NCI-H1105 treated with DMSO at 0.1 percent for 48 hours (cell line): ENCODE results near the gene THTPA.

ENCODE experiments used
- DNase-seq: peaks from one replicate; lab custom pipeline; 2025; lab: John Stamatoyannopoulos, UW

Gene THTPA

DNA sequence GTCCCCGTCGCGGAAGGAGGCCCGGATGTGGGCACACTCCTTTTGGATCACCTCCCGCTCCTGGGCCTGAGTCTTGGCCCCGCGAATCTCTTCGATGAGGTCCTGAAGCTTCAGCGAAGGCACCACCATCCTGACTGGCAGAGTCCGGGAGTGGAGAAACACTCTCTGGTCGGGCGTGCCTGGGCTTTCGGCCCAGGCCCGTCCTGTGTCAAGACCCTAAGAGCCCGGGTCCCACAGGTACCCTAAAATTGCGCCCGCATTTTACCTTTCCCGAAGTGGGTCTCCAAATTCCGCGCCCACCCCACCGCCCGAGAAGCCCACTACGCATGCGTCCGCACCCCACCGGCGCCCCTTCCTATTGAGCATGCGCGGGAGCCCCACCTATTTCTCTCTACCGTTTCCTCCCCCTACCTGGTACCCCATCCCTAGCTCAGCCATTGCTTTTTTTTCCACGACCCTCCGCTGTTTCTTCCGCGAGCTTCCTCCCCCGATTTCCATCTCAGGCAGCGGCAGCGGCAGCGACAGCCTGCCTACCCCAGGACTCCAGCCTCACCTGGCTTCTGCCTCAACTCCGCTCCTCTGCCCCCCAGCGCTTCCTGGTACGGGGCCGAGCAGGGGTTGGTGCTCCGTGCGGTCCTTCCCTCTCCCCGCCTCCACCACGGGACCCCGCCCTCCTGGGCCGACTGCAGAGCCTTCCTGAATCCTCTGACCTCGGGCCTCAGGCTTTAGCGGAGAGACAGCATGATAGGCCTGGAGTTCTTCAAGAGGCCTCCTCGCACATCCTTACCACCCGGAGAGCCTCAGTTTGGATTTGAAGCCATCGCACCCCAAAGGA lies 11.3 kb downstream of the THTPA start, which contains the start of gene AP1G2:
TSS of gene AP1G2 (minus strand) at position 606 of the 835 bp plus-strand sequence. CDS start at position 129, 477 bp downstream.
- DNase-seq: peak; percentile 90

DNA sequence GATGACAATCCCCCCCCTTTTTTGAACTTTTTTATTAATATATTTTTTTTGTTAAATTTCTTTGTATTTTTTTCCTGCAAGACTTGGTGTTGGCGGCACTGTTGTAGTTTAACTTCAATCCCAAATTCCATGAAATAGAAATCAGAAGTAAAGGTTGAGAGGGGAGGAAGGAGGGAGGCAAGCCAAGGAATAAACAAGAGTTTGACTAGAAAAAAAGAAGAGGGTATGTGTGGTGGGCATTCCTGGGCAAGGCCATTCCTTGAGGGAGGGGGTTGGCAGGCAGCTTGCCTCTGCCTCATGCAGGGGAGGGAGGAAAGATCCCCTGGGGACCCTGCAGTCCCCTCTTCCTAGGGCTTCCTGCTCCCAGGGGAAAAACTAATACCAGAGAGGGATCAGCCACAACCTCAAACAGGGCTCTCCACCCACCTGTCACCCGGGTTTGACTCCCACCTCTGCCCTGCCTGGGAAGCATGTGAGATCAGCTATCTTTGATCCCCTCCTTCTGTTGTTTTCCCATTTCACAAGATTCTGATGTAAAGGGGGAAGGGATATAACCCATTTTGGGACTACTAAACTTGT lies 12.0 kb downstream of the THTPA start:
- DNase-seq: no peak

DNA sequence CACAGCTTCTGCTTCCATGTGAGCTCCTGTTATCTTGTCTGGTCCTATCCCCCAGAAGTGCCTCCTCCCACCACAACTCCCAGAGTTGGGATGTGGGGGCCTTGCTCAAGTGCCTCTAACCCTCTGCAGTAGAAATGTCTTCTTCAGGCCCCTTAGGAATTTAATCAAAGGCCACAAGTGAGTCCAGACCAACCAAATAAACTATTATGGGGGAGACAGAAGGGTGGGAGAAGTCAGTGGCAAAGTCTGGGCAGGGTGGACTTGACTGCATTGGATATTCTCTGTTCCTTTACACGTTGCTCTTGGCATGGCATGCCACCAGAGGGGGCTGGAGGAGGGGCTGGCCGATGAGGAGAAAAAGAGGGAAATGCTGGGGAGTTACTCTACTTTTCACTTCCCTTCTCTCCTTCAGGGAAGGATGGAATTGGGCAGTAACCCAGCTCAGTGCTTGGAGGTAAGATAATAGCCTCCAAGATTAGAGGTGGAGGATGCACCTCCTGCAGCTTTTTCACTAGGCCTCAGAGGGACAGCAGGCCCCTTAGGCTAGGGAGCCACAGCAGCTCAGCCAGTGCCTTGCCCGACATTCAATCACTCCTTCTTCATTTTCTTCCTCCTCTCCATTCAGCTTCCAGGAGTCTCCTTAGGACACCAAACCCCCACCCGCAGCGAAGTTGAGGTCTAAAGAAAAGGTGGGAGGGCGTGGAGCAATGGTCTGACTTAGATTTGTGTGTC lies 12.7 kb downstream of the THTPA start:
- no peak for DNase-seq

GRCh38 chr14:23569443-23570151 lies 13.5 kb downstream of the THTPA start:
- DNase-seq: no peak

DNA sequence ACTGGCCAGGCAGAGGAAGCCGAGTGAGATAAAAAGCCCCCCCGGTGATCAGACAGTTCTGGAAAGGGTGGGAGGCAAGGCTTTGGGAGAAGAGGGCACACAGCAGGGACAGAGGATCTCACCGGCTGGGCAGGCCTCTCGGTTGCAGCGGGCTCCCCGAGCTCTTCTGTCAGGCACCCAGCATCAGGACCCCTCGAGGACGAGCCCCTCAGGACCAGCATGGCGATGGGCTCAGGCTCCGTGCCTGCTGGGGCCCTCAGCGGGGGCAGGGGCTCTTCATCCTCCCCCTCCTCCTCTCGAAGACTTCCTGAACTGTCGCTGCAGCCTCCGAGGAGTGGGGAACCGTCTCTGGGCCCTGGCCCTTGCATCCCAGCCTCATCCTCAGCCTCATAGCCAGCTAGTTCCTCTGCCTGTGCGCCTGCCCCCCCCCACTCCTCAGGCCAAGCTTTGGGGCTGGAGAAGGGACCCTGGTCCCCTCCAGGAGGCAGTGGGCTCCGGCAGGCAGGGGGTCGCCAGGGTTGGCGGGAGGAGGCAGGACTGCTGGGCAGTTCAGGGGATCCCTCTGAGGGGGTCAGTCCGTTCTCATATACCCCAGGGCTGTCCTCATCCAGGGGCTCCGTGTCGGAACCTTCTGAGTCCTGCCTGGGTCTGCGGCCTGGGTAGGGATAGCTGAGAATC lies 14.9 kb downstream of the THTPA start:
- DNase-seq: no peak

- DNase-seq: no peak
These were observed 15.8 kb downstream of the THTPA start for GRCh38 chr14:23571701-23572523.

- no peak for DNase-seq
These were observed 16.4 kb downstream of the THTPA start for GRCh38 chr14:23572524-23572828.

- no peak for DNase-seq
These were observed 16.8 kb downstream of the THTPA start for GRCh38 chr14:23572836-23573235.

- peak; percentile 83 for DNase-seq
These were observed 17.4 kb downstream of the THTPA start for GRCh38 chr14:23573384-23574015.

DNA sequence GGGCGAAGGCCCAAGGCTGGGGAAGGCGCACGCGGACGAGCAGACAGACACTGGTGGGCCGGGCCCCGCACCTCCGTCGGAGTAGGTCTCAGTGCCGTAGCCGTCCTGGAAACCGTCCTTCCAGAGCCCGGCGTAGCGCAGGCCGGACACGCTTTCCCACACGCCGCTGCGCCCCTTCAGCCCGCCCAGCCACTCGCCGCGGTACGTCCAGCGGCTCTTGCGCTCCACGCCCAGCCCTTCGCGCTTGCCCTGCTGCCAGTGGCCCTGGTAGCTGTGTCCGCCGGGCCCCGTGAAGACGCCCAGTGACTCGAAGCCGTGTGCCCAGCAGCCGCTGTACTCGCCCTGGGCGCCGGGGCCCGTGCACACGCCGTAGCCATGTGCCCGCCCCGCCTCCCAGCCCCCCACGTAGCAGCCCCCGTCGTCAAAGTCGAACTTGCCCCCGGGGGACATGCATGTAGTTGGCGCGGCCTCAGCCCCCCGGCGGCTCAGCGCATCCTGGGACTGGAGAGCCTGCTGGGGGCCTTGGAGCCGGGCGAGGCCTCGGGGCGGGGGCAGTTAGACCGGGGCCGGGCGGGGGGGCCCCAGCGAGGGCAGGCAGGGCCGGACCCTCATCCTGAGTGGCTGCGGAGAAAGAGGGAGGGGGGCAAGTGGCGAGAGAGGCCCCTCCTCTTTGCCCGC lies 21.1 kb downstream of the THTPA start:
- no peak for DNase-seq

DNA sequence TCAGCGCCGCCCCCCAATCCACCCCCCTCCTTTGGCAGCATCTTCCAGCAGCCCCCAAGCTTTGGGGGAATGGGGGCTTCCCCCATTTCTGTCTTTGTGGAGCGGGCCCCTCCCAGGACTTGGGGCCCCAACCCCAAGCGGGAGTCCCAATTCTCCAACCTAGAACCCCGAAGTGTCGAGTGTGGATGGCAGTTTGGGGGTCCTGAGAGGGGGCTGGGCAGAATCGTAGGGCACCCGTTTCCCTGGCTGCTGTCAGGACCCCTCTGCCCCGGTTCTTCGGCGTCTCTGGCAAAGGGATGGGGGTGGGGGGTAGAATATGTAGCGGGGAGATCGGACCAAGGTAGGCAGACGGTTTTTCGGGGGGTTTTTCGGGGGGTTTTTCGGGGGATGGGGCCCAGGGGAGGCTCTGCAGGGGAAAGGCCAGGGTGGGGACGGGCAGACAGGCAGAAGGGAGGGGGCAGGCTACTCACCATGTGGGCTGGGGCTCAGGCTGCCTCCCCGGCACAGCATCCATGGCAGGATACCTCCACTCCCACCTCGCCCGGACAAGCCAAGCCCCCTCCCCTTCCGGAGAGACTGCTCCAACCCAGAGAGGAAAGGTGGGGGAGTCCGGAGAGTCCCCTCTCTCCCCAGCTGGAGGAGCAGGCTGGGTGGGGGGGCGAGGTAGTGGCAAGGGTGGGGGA lies 21.8 kb downstream of the THTPA start:
- DNase-seq: no peak

DNA sequence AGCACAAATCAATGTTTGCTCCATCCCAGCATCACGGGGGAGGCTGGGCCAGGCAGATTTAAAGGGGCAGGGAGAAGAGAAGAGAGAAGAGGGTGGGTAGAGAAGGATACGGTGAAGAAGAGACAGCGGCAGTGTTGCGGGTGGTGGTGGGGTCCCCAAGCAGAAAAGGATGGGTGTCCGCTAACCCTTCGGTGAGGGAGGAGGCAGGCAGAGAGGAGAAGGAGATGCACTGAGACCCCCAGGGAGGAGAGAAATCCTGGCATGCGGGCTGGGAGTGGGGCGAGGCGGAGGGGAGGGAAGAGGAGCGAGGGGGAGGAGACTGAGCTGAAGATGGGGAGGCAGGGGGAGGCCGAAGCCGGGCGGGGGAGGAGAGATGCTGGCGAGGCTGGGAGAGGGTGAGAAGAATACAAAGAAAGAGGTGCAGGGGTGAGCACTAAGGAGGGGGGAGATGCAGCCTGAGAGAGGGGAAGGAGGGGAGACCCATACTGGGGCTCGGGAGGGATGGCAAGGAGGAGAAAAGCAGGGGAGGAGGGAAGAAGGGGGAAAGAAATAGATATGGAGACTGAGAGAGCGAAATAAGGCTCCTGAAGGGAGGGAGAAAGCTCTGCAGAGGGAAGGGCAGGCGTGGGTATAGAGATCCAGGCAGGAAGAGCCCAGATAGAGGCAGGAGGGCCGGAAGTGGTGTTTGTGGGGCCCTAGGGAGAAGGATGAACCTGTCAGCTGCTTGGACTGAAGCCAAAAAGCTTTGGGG lies 22.7 kb downstream of the THTPA start, which contains the start of gene JPH4:
TSS of gene JPH4 (minus strand) at position 231 of the 751 bp plus-strand sequence. CDS start 1,337 bp downstream, outside the sequence.
- peak; percentile 54 for DNase-seq

DNA sequence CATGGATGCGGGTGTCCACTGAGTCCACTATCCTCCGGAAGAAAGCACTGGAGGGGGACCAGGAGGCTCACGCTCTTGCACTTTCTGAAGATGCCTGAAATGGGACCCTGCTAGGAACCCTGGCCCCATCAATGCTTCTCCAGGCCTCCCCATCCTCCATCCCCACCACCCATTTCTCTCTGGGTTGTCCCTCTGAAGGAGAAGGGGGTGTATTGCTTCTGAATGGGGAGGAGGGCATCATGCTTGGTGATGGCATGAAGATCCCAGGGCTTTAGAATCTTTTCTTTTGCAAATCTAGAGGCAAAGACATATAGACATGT lies 23.2 kb downstream of the THTPA start:
- no peak for DNase-seq

- no peak for DNase-seq
These were observed 23.7 kb downstream of the THTPA start for GRCh38 chr14:23579739-23580138.

- DNase-seq: no peak
These were observed 24.3 kb downstream of the THTPA start for GRCh38 chr14:23580152-23580926.

DNA sequence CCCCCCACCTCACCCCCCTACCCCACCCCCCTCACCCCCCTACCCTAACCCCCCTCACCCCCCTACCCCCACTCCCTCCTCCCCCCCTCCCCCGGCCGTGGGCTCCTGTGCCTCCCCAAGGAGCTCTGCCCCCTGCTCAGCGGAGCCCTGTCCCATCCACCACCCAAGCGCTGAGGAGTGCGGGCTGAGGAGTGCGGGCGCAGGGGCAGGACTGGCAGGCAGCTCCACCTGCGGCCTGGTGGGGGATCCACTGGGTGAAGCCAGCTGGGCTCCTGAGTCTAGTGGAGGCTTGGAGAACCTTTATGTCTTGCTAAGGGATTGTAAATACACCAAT lies 24.8 kb downstream of the THTPA start:
- no peak for DNase-seq

DNA sequence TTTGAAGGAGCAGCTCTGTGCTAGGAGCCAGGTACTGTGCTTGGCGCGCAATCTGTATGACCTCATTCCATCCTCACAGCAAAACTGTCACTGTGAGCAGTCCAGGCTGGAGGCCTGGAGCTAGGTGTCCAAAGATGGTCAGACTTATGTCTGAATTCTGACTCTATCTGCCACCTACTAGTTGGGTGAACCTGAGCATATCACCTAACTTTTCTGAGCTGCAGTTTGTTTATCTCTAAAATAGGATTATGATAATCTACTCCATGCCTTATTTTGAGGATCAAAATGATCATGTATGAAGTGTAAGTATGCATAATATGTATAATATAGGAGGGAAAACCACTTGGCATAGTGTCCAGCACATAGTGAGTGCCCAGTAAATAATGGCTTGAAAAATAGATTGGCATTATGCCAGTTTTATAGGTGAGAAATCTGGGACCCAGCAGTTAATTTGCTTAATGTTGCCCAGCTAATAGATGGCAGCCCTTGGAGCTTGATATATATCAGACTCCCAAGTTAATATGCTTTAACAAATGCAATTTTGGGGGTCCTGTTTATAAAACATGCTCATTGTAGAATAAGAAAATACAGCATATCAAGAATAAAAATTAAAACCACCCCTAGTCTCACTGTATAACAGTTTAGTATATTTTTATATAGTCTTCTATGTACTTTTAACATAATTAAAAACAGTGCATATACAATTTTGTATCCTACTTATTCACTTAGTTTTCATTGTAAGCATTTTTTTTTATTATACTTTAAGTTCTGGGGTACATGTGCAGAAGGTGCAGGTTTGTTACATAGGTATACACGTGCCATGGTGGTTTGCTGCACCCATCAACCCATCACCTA lies 27.1 kb downstream of the THTPA start:
- no peak for DNase-seq
